Measurements from ENCODE around the gene KRT86.

Gene KRT86

DNA sequence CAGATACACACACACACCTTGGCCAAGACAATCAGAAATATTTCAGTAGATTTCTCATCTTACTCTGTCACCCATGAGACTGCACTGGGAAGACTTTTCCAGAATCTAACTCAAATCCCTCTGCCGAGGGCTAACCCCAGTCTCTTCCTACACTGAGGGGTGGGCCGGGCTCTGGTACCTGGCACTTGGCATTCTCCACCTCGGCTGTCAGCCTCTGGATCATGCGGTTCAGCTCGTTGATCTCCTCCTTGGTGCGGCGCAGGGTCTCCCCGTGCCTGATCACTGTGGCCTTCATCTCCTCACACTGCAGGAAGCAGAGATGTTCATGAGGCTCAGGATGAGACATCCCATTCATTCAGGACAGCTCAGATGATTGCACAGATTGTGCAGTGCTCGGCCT, 41.8 kb downstream of the KRT86 start:
- no peak for TF ChIP-seq CTCF (IDR thresholded peaks at IDR 0.05; ENCODE audit: unreplicated experiment in 3 of 3)
- Mint-ChIP-seq H3K27me3 (ENCODE audit: low read depth) (peaks cover 45% of the 10 kb centered on the region), H3K4me3 (no peak overlapping the region), H3K36me3 (ENCODE audit: low read depth) (no peaks in the 10 kb centered on the region), H3K4me1 (peaks cover 6% of the 10 kb centered on the region), H3K27ac (no peak overlapping the region), H3K9me3 (no peaks in the 10 kb centered on the region)

- Mint-ChIP-seq H3K4me3 (no peak overlapping the region), H3K4me1 (peaks cover 2% of the 10 kb centered on the region), H3K9me3 (no peaks in the 10 kb centered on the region), H3K36me3 (ENCODE audit: low read depth) (no peaks in the 10 kb centered on the region), H3K27ac (no peak overlapping the region), H3K27me3 (ENCODE audit: low read depth) (peaks cover 46% of the 10 kb centered on the region)
- no peak for TF ChIP-seq CTCF (IDR thresholded peaks at IDR 0.05; ENCODE audit: unreplicated experiment in 3 of 3)
Observed at GRCh38 chr12:52316701-52317100, 42.3 kb downstream of the KRT86 start.

DNA sequence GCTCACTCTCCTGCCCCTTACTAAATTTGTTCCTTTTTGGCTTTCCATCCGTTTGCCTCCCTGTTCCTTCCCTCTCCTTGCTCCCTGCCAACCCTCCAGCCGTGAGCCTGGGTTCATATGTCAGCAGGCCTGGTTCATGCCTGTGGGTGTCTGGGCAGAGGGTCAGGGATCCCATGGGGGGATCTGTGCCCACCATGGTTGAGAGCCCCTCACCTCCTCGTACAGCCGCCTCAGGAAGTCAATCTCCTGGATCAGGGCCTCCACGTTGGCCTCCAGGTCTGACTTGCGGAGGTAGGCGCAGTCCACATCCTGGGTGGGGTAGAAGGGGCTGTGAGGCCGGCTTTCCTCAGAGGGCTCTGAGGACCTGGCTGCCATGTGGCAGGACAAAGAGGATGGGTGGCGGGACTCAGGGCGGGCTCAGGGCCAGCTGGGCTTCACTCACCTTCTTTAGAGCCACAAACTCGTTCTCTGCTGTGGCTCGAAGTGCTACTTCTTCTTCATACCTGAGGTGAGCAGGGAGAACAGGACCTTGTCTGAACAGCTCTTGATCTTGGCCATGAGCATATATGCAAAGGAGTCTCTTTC, 43.1 kb downstream of the KRT86 start:
- H3K27ac Mint-ChIP-seq: no peak overlapping the region
- TF ChIP-seq CTCF (IDR thresholded peaks at IDR 0.05; ENCODE audit: unreplicated experiment in 3 of 3): no peak
- no peaks in the 10 kb centered on the region for H3K9me3 Mint-ChIP-seq
- no peaks in the 10 kb centered on the region for H3K4me1 Mint-ChIP-seq
- H3K36me3 Mint-ChIP-seq (ENCODE audit: low read depth): no peaks in the 10 kb centered on the region
- H3K27me3 Mint-ChIP-seq (ENCODE audit: low read depth): peaks cover 46% of the 10 kb centered on the region
- H3K4me3 Mint-ChIP-seq: no peak overlapping the region

- Mint-ChIP-seq H3K4me1 (no peaks in the 10 kb centered on the region), H3K36me3 (ENCODE audit: low read depth) (no peaks in the 10 kb centered on the region), H3K4me3 (no peak overlapping the region), H3K27me3 (ENCODE audit: low read depth) (peaks cover 55% of the 10 kb centered on the region), H3K27ac (no peak overlapping the region), H3K9me3 (no peaks in the 10 kb centered on the region)
- TF ChIP-seq CTCF (IDR thresholded peaks at IDR 0.05; ENCODE audit: unreplicated experiment in 3 of 3): no peak
Observed at GRCh38 chr12:52318241-52318990, 44.0 kb downstream of the KRT86 start.

GRCh38 chr12:52319097-52319496, 44.7 kb downstream of the KRT86 start:
- no peak for TF ChIP-seq CTCF (IDR thresholded peaks at IDR 0.05; ENCODE audit: unreplicated experiment in 3 of 3)
- no peak overlapping the region for H3K27ac Mint-ChIP-seq
- peaks cover 51% of the 10 kb centered on the region for H3K27me3 Mint-ChIP-seq (ENCODE audit: low read depth)
- H3K4me3 Mint-ChIP-seq: no peak overlapping the region
- no peaks in the 10 kb centered on the region for H3K9me3 Mint-ChIP-seq
- no peaks in the 10 kb centered on the region for H3K4me1 Mint-ChIP-seq
- no peaks in the 10 kb centered on the region for H3K36me3 Mint-ChIP-seq (ENCODE audit: low read depth)
